CD14-positive monocyte (primary cell): ENCODE results near the gene SHB. TPM values are rescaled to one million over a fixed set of nuclear protein-coding genes. Genes with fewer than 3 reads are reported as not detected.

ENCODE experiments used
- DNase-seq, 3 donors: peaks; one replicate each; pipeline ENCODE4 v3.0.0-alpha.2; 2011 to 2022
- H2AFZ ChIP-seq: 2 replicates; pipeline ENCODE4 v1.6.0; 2012; ENCODE audit warnings: mild to moderate bottlenecking, low read depth, low read length, inconsistent platforms; ENCODE audit not compliant: insufficient read depth, poor library complexity, severe bottlenecking
- H3K27ac ChIP-seq, 2 donors: 1 replicate in 1 of 2; 2 replicates in 1 of 2; pipeline ENCODE4 v1.5.1; 2012 to 2013; ENCODE audit warnings: low read length in 2 of 2, control low read depth in 1 of 2, inconsistent platforms in 1 of 2, low read depth in 1 of 2, mild to moderate bottlenecking in 1 of 2
- H3K27me3 ChIP-seq, 2 donors: one replicate each; pipeline versions ENCODE4 v1.6.0 to v1.6.1; 2011 to 2013; ENCODE audit warnings: low read length in 2 of 2; ENCODE audit not compliant: control insufficient read depth in 2 of 2, insufficient read depth in 2 of 2
- H3K36me3 ChIP-seq, 2 donors: replicated peaks in 1 of 2; 1 replicate in 1 of 2; 2 replicates in 1 of 2; pipeline versions ENCODE4 v1.5.1 to v1.6.1; 2012 to 2013; ENCODE audit warnings: low read length in 2 of 2, control low read depth in 1 of 2, inconsistent platforms in 1 of 2, mild to moderate bottlenecking in 1 of 2; ENCODE audit not compliant: insufficient read depth in 2 of 2, control insufficient read depth in 1 of 2
- H3K4me1 ChIP-seq, 2 donors: 1 replicate in 1 of 2; 2 replicates in 1 of 2; pipeline versions ENCODE4 v1.5.1 to v1.6.1; 2012 to 2013; ENCODE audit warnings: low read length in 2 of 2, control low read depth in 1 of 2, inconsistent platforms in 1 of 2, mild to moderate bottlenecking in 1 of 2, moderate library complexity in 1 of 2; ENCODE audit not compliant: insufficient read depth in 2 of 2, control insufficient read depth in 1 of 2
- H3K4me2 ChIP-seq: replicated peaks from 2 replicates; pipeline ENCODE3; 2012; ENCODE audit warnings: low read length, moderate library complexity, mild to moderate bottlenecking; ENCODE audit not compliant: poor library complexity, severe bottlenecking; ENCODE audit errors: extremely low read depth
- H3K4me3 ChIP-seq, 3 experiments: fragments of 200-600 bp in 1 of 3; sonication (generic) in 1 of 3; replicated peaks in 1 of 3; 1 replicate in 2 of 3; 2 replicates in 1 of 3; pipeline ENCODE4 v1.5.1; 2011 to 2013; ENCODE audit warnings: low read length in 3 of 3, mild to moderate bottlenecking in 3 of 3, control low read depth in 2 of 3, low read depth in 2 of 3, inconsistent platforms in 1 of 3, moderate library complexity in 1 of 3
- H3K79me2 ChIP-seq: 2 replicates; pipeline ENCODE4 v1.6.0; 2012; ENCODE audit warnings: mild to moderate bottlenecking, control low read depth, inconsistent platforms, low read length, moderate library complexity; ENCODE audit not compliant: insufficient read depth
- H3K9ac ChIP-seq: 2 replicates; pipeline ENCODE4 v1.6.0; 2017; ENCODE audit warnings: low read length, mild to moderate bottlenecking; ENCODE audit not compliant: insufficient read depth, poor library complexity, severe bottlenecking
- H3K9me3 ChIP-seq, 2 donors: replicated peaks in 1 of 2; 1 replicate in 1 of 2; 2 replicates in 1 of 2; pipeline versions ENCODE4 v1.5.1 to v1.6.1; 2012 to 2013; ENCODE audit warnings: low read length in 2 of 2, control low read depth in 1 of 2; ENCODE audit not compliant: control insufficient read depth in 1 of 2, insufficient read depth in 1 of 2
- H4K20me1 ChIP-seq: 2 replicates; pipeline ENCODE4 v1.6.0; 2012; ENCODE audit warnings: mild to moderate bottlenecking, low read length, control low read depth, moderate library complexity; ENCODE audit not compliant: insufficient read depth
- H3K27ac Mint-ChIP-seq, 7 donors: one replicate each; pipeline ENCODE4 v1.8.0; 2020; ENCODE audit warnings: mild to moderate bottlenecking in 7 of 7, mixed read lengths in 7 of 7, moderate library complexity in 6 of 7, inconsistent platforms in 2 of 7
- H3K27me3 Mint-ChIP-seq, 3 donors: one replicate each; pipeline ENCODE4 v1.8.0; 2021 to 2022; ENCODE audit warnings: low read depth in 3 of 3, mild to moderate bottlenecking in 3 of 3, mixed read lengths in 3 of 3, moderate library complexity in 3 of 3, inconsistent platforms in 1 of 3
- H3K36me3 Mint-ChIP-seq, 2 donors: one replicate each; pipeline ENCODE4 v1.8.0; 2020; ENCODE audit warnings: mixed read lengths in 2 of 2, inconsistent platforms in 1 of 2, mild to moderate bottlenecking in 1 of 2
- H3K4me1 Mint-ChIP-seq: one replicate; pipeline ENCODE4 v1.8.0; 2020; ENCODE audit warnings: mild to moderate bottlenecking, mixed read lengths
- H3K4me3 Mint-ChIP-seq, 2 donors: one replicate each; pipeline ENCODE4 v1.8.0; 2020; ENCODE audit warnings: mild to moderate bottlenecking in 2 of 2, mixed read lengths in 2 of 2, moderate library complexity in 1 of 2
- H3K9me3 Mint-ChIP-seq, 7 donors: one replicate each; pipeline ENCODE4 v1.8.0; 2020 to 2022; ENCODE audit warnings: mixed read lengths in 7 of 7, mild to moderate bottlenecking in 6 of 7, moderate library complexity in 6 of 7, inconsistent platforms in 2 of 7
- CTCF ChIP-seq: fragments of 200-600 bp; IDR thresholded peaks from one replicate; pipeline ENCODE4 v1.8.0; 2022; ENCODE audit warnings: antibody characterized with exemption, mild to moderate bottlenecking
- WGBS: methylation state at CpG from one replicate; pipeline ENCODE4 v1.1.5; 2013; ENCODE audit warnings: missing lambda C conversion rate; ENCODE audit not compliant: insufficient coverage; 5-methylcytosine and 5-hydroxymethylcytosine counted together
- intact Hi-C, 2 donors: fragments of 100-400 bp; cut with micrococcal nuclease; formaldehyde crosslinking; loops; one replicate each; pipeline versions ENCODE4 v1.15.0 to v1.15.1; 2023
- polyA plus RNA-seq, 3 donors: library from polyadenylated mRNA; depleted of rRNA in 1 of 3; unstranded in 2 of 3; stranded (reverse) in 1 of 3; fragments of 300-500 nt in 2 of 3; fragments of >200 nt in 1 of 3; fragmentation: Illumina TruSeq in 2 of 3; gene quantifications; 1 replicate in 2 of 3; 2 replicates in 1 of 3; pipeline ENCODE4 v1.2.3, GENCODE V29; 2012 to 2021

SHB gene
- polyA plus RNA-seq, 3 donors = 0.27 to 1.3 (median 0.31) TPM

- Mint-ChIP-seq H3K9me3 (no peaks in the 10 kb centered on the region), H3K4me1 (peaks cover 39% of the 10 kb centered on the region), H3K27ac (peak overlapping the region; percentile 35 to 95 (median 52)), H3K36me3 (peaks cover 0 to 3% of the 10 kb centered on the region in 2 donors), H3K27me3 (peaks cover 0 to 6% (median 3%) of the 10 kb centered on the region in 3 donors), H3K4me3 (no peak overlapping the region)
- no peaks in the 10 kb centered on the region for H4K20me1 ChIP-seq
- no peaks in the 10 kb centered on the region for H3K79me2 ChIP-seq
- no peak overlapping the region for H3K27ac ChIP-seq
- TF ChIP-seq CTCF = no peak
- intact Hi-C loops = loop anchor here in 1 of 2 donors (5.0 kb wide), 3 partner anchors 40 to 95 kb away; partner anchors contain the start of gene SHB
- no peak overlapping the region for H3K4me3 ChIP-seq
- no peaks in the 10 kb centered on the region for H3K9me3 ChIP-seq
- no peaks in the 10 kb centered on the region for H3K36me3 ChIP-seq
- no peak overlapping the region for H3K4me2 ChIP-seq
- no peak overlapping the region for H3K9ac ChIP-seq
- H3K27me3 ChIP-seq = no peaks in the 10 kb centered on the region
- peaks cover 18 to 29% of the 10 kb centered on the region in 2 donors for H3K4me1 ChIP-seq
- H2AFZ ChIP-seq = no peak overlapping the region
- WGBS = 91% methylated on average over 4 of the region's 5 CpGs
- no peak for DNase-seq
Measured at GRCh38 chr9:38007016-38007415, 62.0 kb downstream of the SHB start.

- H3K4me1 ChIP-seq = peaks cover 18 to 24% of the 10 kb centered on the region in 2 donors
- H3K27me3 ChIP-seq = no peaks in the 10 kb centered on the region
- H2AFZ ChIP-seq = no peak overlapping the region
- no peak overlapping the region for H3K4me3 ChIP-seq
- H3K4me2 ChIP-seq = no peak overlapping the region
- no peak for DNase-seq
- H3K36me3 ChIP-seq = no peaks in the 10 kb centered on the region
- Mint-ChIP-seq H3K27ac (peak overlapping the region in 2 of 7 donors; percentile 6 to 37), H3K4me3 (no peak overlapping the region), H3K27me3 (peaks cover 0 to 6% (median 0%) of the 10 kb centered on the region in 3 donors), H3K9me3 (no peaks in the 10 kb centered on the region), H3K4me1 (peaks cover 31% of the 10 kb centered on the region), H3K36me3 (peaks cover 0 to 3% of the 10 kb centered on the region in 2 donors)
- no peaks in the 10 kb centered on the region for H3K9me3 ChIP-seq
- TF ChIP-seq CTCF = no peak
- 84% methylated on average over 7 of the region's 7 CpGs for WGBS
- intact Hi-C loops = loop anchor here in 1 of 2 donors (5.0 kb wide), 3 partner anchors 41 to 94 kb away; partner anchors contain the start of gene SHB
- H3K27ac ChIP-seq = no peak overlapping the region
- H3K79me2 ChIP-seq = no peaks in the 10 kb centered on the region
- no peak overlapping the region for H3K9ac ChIP-seq
- no peaks in the 10 kb centered on the region for H4K20me1 ChIP-seq
Measured at GRCh38 chr9:38006163-38006562, 62.9 kb downstream of the SHB start.
